BJ (cell line): Measurements from ENCODE around the gene FNDC1. TPM values are rescaled to one million over a fixed set of nuclear protein-coding genes. Genes with fewer than 3 reads are reported as not detected.

ENCODE experiments used
- CTCF ChIA-PET: fragments of 350-600 bp; formaldehyde crosslinking; extraction: SDS; loops from one replicate; lab custom pipeline; 2021; ENCODE audit warnings: antibody characterized with exemption, inconsistent platforms; lab: Yijun Ruan, JAX
- POLR2A ChIA-PET: fragments of 300-600 bp; sonication (Branson Sonifier 250); formaldehyde crosslinking; extraction: SDS; loops from one replicate; lab custom pipeline; 2021; ENCODE audit warnings: antibody characterized with exemption; lab: Charles Lee
- DNase-seq: peaks from one replicate; pipeline ENCODE4 v3.0.0-alpha.2; 2011; ENCODE audit warnings: low read depth
- H3K27me3 ChIP-seq: 2 replicates; pipeline ENCODE4 v1.6.0; 2011; ENCODE audit warnings: low read length; ENCODE audit not compliant: control insufficient read depth, insufficient read depth
- H3K36me3 ChIP-seq: 2 replicates; pipeline ENCODE4 v1.5.1; 2011; ENCODE audit warnings: low read length; ENCODE audit not compliant: control insufficient read depth, insufficient read depth
- H3K4me3 ChIP-seq: 2 replicates; pipeline ENCODE4 v1.5.1; 2011; ENCODE audit warnings: low read depth, mild to moderate bottlenecking, control low read depth, low read length
- CTCF ChIP-seq: IDR thresholded peaks from 2 replicates; pipeline ENCODE4 v1.5.1; 2011; ENCODE audit warnings: low read depth, mild to moderate bottlenecking, control low read depth, inconsistent platforms, low read length, moderate library complexity; ENCODE audit not compliant: insufficient read depth
- polyA plus RNA-seq: library from polyadenylated mRNA; depleted of rRNA; stranded (reverse); fragments of >200 nt; gene quantifications from 2 replicates; pipeline ENCODE4 v1.2.3, GENCODE V29; 2011

The FNDC1 gene
- polyA plus RNA-seq, 1 experiment, result 0.10 TPM

- H3K4me3 ChIP-seq, result no peak overlapping the region
- H3K36me3 ChIP-seq, result no peaks in the 10 kb centered on the region
- ChIA-PET CTCF (interaction anchor here (1.0 to 5.6 kb wide), 6 partner anchors 13 to 450 kb away, joined by 3 to 21 read pairs (median 6); no protein-coding TSS in a partner anchor), POLR2A (no interaction called here)
- DNase-seq, result no peak
- H3K27me3 ChIP-seq, result no peaks in the 10 kb centered on the region
- no peak for TF ChIP-seq CTCF
Observed at GRCh38 chr6:159204605-159205004, 35.4 kb downstream of the FNDC1 start.

DNA sequence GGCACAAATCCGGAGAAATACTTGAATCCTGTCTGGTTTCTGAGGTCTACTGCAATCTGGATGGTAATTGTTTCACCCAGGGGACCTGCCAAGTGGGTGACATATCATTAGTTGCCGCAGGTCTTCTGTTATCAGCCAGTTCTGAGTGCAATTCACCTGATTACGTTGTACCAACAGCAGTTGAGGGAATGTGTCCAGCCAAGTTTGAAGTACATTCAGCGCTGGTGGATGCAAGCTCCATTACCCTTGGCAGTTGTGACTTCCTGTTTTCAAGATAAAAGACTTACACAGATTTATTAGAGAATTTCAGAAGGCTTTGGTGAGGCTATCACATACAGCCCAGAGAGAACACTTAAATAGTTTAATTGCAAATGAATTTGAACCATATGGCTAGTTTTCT lies 42.8 kb downstream of the FNDC1 start:
- ChIA-PET CTCF (interaction anchor here (2.6 to 3.3 kb wide), 2 partner anchors 41 to 443 kb away, joined by 10 to 11 read pairs; no protein-coding TSS in a partner anchor), POLR2A (no interaction called here)
- TF ChIP-seq CTCF, result no peak
- Histone ChIP-seq H3K27me3 (no peaks in the 10 kb centered on the region), H3K36me3 (no peaks in the 10 kb centered on the region), H3K4me3 (no peak overlapping the region)
- no peak for DNase-seq

- H3K27me3 ChIP-seq, result no peaks in the 10 kb centered on the region
- TF ChIP-seq CTCF, result no peak
- DNase-seq, result no peak
- H3K36me3 ChIP-seq, result no peaks in the 10 kb centered on the region
- ChIA-PET CTCF (interaction anchor here (0.8 to 3.3 kb wide), 4 partner anchors 39 to 442 kb away, joined by 3 to 11 read pairs (median 10); partner anchors contain the start of gene FNDC1), POLR2A (no interaction called here)
- no peak overlapping the region for H3K4me3 ChIP-seq
Observed at GRCh38 chr6:159212525-159213280, 43.5 kb downstream of the FNDC1 start.

- no peak overlapping the region for H3K4me3 ChIP-seq
- no peaks in the 10 kb centered on the region for H3K36me3 ChIP-seq
- no peak for DNase-seq
- POLR2A ChIA-PET, result no interaction called here
- CTCF ChIA-PET, result interaction anchor here (0.8 to 3.3 kb wide), 4 partner anchors 39 to 442 kb away, joined by 3 to 11 read pairs (median 10); partner anchors contain the start of gene FNDC1
- no peak for TF ChIP-seq CTCF
- H3K27me3 ChIP-seq, result no peaks in the 10 kb centered on the region
Observed at GRCh38 chr6:159213405-159213804, 44.2 kb downstream of the FNDC1 start.

GRCh38 chr6:159214281-159214680 lies 45.1 kb downstream of the FNDC1 start:
- TF ChIP-seq CTCF, result no peak
- ChIA-PET POLR2A (no interaction called here), CTCF (interaction anchor here (0.6 to 3.3 kb wide), 5 partner anchors 8 to 441 kb away, joined by 3 to 11 read pairs (median 10); no protein-coding TSS in a partner anchor)
- Histone ChIP-seq H3K4me3 (no peak overlapping the region), H3K36me3 (no peaks in the 10 kb centered on the region), H3K27me3 (no peaks in the 10 kb centered on the region)
- no peak for DNase-seq
